GM19099 (cell line): ENCODE data around the gene KATNIP.

Source experiments
- POLR2A ChIP-seq: IDR thresholded peaks from 3 replicates; pipeline ENCODE4 v1.6.1; 2011; ENCODE audit warnings: low read depth; ENCODE audit not compliant: insufficient read length; ENCODE audit errors: extremely low read depth

The KATNIP gene

DNA sequence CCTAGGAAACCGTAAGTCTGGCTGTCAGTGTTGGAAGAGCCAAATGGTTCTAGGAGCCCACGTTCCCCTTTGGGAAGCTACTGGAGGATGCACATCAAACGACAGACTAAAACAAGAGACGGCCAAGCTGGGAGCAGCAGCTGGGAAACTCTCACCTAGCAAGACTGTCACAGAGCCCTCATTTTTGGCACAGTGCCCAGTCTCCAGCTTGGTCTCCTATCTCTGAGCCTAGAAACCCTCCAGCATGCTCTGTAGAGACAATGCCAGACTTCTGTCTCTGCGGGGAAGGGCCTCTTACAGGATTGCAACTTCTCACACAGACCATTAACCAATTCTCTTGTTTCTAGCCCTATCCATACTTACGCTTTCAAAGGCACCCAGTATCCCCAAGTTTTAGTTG is 23.8 kb upstream of the KATNIP start:
- TF ChIP-seq POLR2A = no peak

DNA sequence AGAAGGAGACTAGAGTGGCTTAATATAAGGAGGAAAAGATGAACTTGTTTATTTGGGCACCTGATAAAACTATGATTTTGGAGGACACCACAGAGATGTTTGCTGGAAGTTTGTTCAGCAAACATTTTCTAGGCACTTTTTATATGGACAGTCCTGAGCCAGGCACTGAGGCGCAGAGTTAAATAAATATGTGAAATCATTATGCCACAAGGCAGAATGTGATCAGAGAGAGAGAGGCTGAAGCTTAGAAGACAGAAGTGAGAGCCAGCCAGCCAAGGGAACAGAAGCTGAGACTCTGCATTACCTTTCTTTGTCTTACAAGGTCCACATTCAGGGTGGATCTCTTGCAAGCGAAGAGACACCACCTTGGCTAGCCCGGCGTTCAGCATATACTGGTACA is 21.6 kb upstream of the KATNIP start:
- no peak for TF ChIP-seq POLR2A

DNA sequence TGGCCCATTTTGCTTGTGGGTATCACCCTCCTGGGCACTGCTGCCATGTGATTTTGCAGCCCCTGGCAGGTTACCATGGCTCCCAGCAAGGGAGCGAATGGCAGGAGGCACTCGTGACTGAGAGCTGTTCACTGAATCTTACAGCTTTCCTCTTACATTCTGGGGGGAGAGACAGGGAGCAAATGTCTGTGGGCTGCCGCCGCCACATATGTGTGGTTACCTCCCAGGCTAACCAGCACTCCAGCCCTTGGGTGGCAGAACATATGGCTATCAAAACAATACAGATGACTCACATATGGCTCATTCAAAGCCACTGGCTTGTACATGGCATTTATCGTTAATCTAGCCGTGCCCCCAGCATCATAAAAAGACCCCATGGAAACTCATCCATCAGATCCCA is 20.0 kb upstream of the KATNIP start:
- no peak for TF ChIP-seq POLR2A

DNA sequence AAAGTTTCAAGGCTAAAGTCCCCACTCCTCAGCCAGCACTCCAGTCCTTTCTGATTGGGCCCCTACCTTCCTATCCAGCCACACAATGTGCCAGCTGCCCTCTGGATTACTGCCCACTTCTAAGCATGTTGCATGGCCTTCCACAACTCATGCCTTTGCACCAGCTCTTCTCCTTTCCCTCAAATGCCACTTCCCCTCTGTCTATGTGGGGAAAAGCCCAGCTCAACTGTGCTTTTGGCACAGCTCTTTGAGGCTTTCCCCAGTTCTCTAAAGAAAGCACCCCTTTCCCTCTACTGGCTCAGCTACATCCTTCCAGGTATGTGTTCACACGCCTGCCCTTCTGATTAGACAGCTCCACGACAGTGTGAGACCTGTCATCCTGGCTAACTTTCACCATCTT is 18.8 kb upstream of the KATNIP start:
- TF ChIP-seq POLR2A = no peak

DNA sequence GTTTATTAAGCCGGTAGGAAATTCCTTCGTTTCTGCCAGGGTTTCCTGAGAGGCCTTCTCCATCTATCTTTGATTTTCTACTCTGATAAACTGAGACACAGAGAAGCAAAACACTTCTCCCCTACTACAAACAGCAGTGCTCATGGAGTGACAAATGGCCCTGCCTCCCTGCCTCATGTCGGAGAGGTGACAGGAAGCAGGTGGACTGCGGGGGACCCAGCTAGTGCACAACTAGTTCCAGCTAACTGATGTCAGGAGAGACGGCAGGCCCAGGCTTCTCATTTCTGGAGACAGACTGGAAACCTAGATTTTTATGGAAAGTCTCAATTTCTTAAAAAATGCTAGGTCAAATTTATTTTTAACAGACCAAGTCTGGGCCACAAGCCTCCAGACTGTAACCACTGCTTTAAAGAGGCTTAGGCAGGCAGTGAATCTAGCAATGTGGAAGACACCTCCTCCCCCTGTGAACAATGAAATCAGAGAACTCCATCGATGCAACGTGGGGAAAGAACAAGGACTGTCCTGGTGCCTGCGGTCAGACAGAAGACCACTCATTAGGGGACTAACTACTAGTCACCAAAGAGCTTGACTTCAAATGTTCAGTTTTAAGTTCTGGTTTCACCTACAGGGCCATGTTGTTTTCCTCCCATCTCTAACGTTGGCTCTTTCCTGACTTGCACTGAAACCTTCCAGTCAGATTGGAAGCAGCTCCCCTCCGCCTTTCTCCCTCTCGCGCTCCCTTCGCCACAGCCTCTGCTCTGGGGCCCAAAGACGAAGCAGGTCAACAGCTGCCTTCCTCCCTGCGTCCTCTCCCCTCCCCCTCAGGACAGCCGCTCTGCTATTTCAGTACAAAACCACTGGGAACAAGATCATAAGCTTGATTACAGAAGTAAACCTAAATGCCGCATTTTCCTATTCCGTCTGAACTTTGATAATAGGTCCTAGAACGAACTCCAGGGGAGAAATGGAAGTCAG is 17.8 kb upstream of the KATNIP start:
- TF ChIP-seq POLR2A = no peak

DNA sequence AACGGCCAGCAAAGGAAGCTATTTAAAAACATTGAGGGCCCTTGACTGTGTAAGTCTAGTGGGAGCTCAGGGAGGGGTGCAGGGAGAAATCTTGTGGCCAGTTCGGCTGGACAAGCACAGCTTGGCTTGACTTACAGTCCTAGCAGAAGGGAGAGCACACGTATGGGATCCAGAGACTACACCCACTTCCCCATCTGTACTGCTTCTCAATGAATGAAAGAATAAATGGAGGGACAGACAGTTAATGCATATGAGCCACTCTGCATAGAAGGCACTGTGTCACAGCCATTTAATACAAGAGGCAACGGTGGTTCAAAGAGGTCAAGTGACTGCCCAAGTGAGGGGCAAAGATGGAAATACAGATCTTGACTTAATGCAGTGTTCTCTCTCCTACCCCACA is 15.7 kb upstream of the KATNIP start:
- TF ChIP-seq POLR2A = no peak

DNA sequence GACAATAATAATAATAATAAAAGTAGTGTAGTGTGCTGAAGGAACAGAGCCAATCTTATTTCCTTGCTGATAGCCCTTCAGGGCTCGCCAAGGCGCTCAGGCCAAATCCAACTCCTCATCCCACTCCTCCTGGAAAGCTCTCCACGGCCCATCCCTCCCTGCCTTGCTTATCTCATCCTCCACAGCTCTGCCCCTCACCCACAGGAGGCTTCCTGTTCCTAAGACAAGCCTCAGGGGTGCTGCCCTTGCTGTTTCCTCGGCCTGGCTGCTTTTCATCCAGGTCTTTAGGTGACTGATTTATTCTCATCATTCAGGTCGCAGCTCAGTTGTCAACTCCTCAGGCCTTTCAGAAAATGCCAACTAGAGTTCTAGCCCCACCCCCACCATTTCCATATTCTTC is 11.4 kb upstream of the KATNIP start:
- no peak for TF ChIP-seq POLR2A

DNA sequence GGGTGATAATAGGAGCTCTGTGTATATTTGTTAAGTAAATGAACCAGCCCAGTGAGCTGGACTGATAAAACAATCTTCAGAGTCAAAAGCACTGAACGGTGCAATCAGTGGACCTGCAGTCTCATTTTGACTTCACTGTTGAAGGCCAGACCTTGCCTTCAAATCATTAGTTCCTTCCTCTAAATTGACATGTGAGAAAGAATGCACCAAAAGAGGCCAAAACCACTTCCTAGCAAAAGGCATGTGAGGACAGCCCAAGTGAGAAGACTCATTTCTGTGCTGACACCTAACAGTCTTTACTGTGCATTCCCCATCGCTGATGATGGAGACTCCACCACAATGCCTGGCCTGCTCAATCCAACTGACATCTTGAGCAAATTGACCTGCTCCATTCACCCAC is 10.8 kb upstream of the KATNIP start:
- no peak for TF ChIP-seq POLR2A

DNA sequence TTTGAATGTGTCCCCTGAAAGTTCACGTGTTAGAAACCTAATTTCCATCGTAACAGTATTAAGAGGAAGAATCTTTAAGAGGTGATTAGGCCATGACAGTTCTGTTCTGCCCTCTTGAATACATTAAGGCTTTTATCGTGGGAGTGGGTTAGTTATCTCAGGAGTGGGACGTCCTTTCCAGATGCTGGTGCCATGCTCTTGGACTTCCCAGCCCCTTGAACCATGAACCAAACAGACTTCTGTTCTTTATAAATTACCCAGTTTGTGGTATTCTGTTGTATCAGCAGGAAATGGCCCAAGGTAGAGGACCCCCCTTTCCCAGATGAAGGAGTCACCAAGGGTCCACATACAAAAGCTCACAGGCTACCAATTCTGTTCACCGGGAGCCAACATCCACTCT is 10.3 kb upstream of the KATNIP start:
- TF ChIP-seq POLR2A = no peak

DNA sequence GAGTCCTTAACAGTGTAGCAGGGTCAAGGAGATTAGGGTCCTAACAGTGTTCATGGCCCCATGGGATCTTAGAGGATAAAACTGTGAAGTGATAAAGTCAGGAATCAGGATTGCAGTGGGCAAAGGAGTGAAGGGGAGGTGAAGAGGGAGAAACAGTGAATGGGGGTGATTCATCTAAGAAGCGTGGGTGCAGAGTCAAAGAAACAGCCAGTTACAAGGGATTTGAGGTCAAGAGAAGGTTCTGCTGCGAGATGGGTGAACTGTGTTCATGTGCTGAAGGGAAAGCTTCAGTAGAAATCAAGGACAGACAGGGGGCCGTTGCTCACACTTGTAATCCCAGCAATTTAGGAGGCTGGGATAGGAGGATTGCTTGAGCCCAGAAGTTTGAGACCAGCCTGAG is 6.1 kb upstream of the KATNIP start:
- no peak for TF ChIP-seq POLR2A

DNA sequence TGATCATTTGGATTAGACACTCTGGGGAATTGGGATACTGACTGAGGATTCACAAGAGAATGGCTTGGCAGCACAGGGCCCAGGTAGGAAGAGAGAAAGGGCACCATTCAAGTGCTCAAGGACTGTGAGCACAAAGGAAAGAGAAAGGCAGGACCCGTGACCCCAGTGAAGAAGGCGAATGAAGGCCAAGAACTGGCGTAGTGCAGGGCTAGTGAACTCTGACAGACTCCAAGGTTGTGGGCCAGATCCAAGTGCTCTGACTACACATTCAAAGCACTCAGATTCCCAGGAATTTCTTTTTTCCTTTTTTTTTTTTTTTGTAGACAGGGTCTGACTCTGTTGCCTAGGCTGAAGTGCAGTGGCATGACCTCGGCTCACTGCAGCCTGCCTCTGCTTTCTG is 5.3 kb upstream of the KATNIP start:
- no peak for TF ChIP-seq POLR2A

DNA sequence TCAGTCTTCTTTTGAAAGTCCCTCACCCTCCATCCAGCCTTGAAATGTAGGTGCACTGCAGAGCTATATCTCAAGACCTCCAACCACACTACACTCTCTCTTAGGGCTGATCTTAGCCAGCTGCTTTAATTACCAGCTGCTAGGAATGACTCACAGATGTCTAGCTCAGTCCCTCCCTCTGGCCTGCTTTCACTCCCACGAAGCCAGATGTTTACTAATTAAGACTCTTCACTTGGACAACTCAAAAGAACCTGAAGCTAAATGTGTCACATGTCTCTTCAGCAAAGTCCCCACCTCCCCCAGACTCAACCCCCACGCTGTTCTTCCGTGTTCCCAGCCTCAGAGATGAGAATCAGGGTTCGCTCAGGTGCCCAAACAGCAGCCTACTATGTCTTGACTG is 2.8 kb upstream of the KATNIP start:
- no peak for TF ChIP-seq POLR2A

DNA sequence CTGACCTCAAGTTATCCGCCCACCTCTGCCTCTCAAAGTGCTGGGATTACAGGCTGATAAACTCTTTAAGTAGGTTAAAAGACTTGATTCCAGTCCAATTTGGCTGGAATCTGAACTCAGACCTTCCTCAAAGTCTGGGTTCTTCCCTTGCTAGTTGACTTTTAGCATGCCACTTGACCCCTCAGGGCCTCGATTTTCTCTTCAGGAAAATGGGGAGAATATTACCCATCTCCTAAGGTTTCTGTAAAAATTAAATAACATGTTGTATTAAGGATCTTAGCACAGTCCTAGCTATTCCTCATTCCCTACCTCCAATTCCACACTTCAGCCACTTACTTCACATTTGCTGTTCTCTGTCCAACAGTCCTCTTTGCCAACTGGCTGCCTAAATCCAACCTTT is 2.1 kb upstream of the KATNIP start:
- TF ChIP-seq POLR2A = no peak

DNA sequence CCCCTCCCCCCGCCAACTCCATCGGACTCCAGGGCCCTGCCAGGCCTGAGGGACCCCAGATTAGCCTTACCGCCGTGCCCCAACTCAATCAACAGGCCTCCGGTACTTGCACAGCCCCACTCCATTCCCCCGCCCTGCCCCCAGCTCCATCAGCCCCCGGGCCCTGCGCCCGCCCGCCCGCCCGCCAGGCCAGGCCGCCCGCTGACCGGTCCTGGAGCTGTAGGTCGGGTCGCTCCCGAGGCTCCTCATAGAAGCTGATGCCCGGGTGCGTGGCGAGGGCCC is 539 bp upstream of the KATNIP start:
- no peak for TF ChIP-seq POLR2A

DNA sequence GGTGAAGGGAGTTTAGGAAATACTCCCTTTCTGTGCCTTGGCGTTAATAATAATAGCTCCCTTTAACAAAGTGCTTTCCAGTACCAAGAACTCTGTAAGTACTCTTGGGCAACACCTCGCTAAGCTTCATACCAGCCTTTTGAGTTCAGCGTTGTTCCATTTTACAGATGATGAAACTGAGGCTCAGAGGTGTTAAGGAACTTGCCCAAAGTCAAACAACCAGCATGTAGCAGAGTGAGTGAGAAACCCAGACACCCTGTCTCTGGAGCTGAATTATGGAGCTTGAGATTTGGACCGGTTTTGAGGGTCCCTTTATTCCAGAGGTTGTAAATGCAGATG is 607 bp downstream of the KATNIP start:
- TF ChIP-seq POLR2A = no peak

DNA sequence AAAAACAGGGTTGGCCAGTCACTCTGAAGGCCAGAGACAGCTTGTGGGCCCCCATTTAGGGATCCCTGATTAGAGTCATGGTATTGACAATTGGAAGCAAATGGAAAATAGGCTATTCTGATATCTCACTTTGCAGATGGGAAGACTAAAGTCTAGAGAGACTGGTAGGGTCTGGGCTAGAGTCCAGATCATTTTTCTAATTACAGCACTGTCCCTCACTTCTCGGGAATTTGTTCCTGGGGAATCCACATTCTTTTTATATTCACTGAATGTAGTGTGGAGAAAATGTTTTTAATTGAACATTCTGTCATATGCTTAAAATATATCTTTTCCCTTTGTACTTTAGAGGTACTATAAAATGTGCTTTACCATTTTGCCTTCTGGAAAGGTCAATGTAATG is 1.1 kb downstream of the KATNIP start:
- no peak for TF ChIP-seq POLR2A

DNA sequence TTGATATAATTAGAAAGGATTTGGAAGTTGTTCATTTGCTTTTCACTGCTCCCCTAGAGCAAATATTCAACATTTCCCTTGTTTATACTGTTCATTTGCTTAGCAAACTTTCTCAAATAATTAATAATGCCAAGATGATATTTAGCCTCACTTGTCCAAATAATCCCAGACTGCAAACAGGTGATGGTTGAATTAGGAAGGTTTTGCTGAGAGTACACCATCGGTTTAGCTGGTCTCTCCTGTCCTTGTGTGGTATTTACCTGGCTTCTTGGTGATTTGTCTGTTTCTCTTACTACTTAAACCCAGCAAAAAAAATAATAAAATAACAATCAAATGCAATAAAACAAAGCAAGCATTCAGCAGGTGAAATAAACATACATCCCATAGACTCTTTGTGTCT is 6.5 kb downstream of the KATNIP start:
- no peak for TF ChIP-seq POLR2A
